HCT116 (cell line): ENCODE data around the gene CTXND1. TPM values are rescaled to one million over a fixed set of nuclear protein-coding genes. Genes with fewer than 3 reads are reported as not detected.

ENCODE experiments used
- ATAC-seq: fragments of 200-7000 bp; cut with Tn5 transposase; 2 replicates; pipeline ENCODE4 v1.9.1; 2020; ENCODE audit warnings: mild to moderate bottlenecking, moderate library complexity
- BruUV-seq: library from RNA; stranded (reverse); fragments of 400-500 nt; replicated peaks from 2 replicates; lab custom pipeline; 2021; lab: Mats Ljungman, UMichigan
- CTCF ChIA-PET: fragments of 300-600 bp; sonication (Branson Sonifier 250); formaldehyde crosslinking; loops from one replicate; lab custom pipeline; 2021; ENCODE audit warnings: antibody characterized with exemption; lab: Charles Lee
- POLR2A ChIA-PET: fragments of 300-600, 350-600 bp; sonication (Branson Sonifier 250); formaldehyde crosslinking; loops from one replicate; lab custom pipeline; 2021; ENCODE audit warnings: antibody characterized with exemption; lab: Charles Lee
- RAD21 ChIA-PET, 2 experiments: fragments of 300-600 bp; sonication (Branson Sonifier 250); formaldehyde crosslinking; loops; one replicate each; lab custom pipeline; 2023; ENCODE audit warnings: low total read pairs in 2 of 2; ENCODE audit not compliant: uncharacterized antibody in 2 of 2, unreplicated experiment in 2 of 2, low non-redundant PET in 1 of 2; lab: Charles Lee
- DNase-seq: peaks from one replicate; pipeline ENCODE4 v3.0.0-alpha.2; 2010; ENCODE audit warnings: low read depth, low spot score
- H2AFZ ChIP-seq: fragments of 200-600 bp; shearing (Covaris generic), sonication (generic); 2 replicates; pipeline ENCODE4 v1.6.1; 2017; ENCODE audit warnings: low read depth, mixed run types, mixed read lengths, antibody characterized with exemption, low read length; ENCODE audit not compliant: poor library complexity, severe bottlenecking
- H3K27ac ChIP-seq: 2 replicates; pipeline ENCODE4 v1.5.1; 2012; ENCODE audit warnings: low read depth, low read length
- H3K27me3 ChIP-seq: fragments of 200-600 bp; sonication (generic); 2 replicates; pipeline ENCODE4 v1.6.1; 2016; ENCODE audit warnings: mixed run types, low read length, mixed read lengths; ENCODE audit not compliant: insufficient read depth
- H3K36me3 ChIP-seq, 2 experiments: fragments of 200-500 bp in 1 of 2; fragments of 200-600 bp in 1 of 2; sonication (Bioruptor generic) in 1 of 2; sonication (generic) in 1 of 2; 2 replicates each; pipeline versions ENCODE4 v1.5.1 to v1.6.1; 2014 to 2016; ENCODE audit warnings: low read length in 2 of 2, inconsistent platforms in 1 of 2, mixed read lengths in 1 of 2, mixed run types in 1 of 2; ENCODE audit not compliant: insufficient read depth in 2 of 2, control insufficient read depth in 1 of 2
- H3K4me1 ChIP-seq, 2 experiments: fragments of 200-600 bp in 1 of 2; sonication (generic) in 1 of 2; 2 replicates each; pipeline versions ENCODE4 v1.5.1 to v1.6.1; 2012 to 2017; ENCODE audit warnings: low read length in 2 of 2, inconsistent platforms in 1 of 2, mild to moderate bottlenecking in 1 of 2, mixed read lengths in 1 of 2, mixed run types in 1 of 2, moderate library complexity in 1 of 2; ENCODE audit not compliant: insufficient read depth in 2 of 2, control insufficient read depth in 1 of 2
- H3K4me2 ChIP-seq: fragments of 200-600 bp; sonication (generic); 2 replicates; pipeline ENCODE4 v1.6.1; 2017; ENCODE audit warnings: mixed run types, low read length, mixed read lengths
- H3K4me3 ChIP-seq, 2 experiments: fragments of 200-600 bp in 1 of 2; sonication (generic) in 1 of 2; replicated peaks in 1 of 2; 2 replicates each; pipeline ENCODE4 v1.5.1; 2011 to 2016; ENCODE audit warnings: low read length in 2 of 2, control low read depth in 1 of 2, low read depth in 1 of 2, mild to moderate bottlenecking in 1 of 2, mixed read lengths in 1 of 2, mixed run types in 1 of 2
- H3K79me2 ChIP-seq: fragments of 200-600 bp; sonication (generic); 2 replicates; pipeline ENCODE4 v1.6.1; 2017; ENCODE audit warnings: mild to moderate bottlenecking, mixed run types, low read length, moderate library complexity, mixed read lengths; ENCODE audit not compliant: insufficient read depth
- H3K9ac ChIP-seq: fragments of 200-600 bp; sonication (generic); 2 replicates; pipeline ENCODE4 v1.6.1; 2016; ENCODE audit warnings: low read length, mixed read lengths
- H3K9me2 ChIP-seq: fragments of 200-600 bp; sonication (generic), shearing (Covaris generic); 2 replicates; pipeline ENCODE4 v1.6.1; 2017; ENCODE audit warnings: mixed run types, mild to moderate bottlenecking, moderate library complexity; ENCODE audit not compliant: insufficient read depth
- H3K9me3 ChIP-seq, 2 experiments: fragments of 200-500 bp in 1 of 2; fragments of 200-600 bp in 1 of 2; sonication (Bioruptor generic) in 1 of 2; sonication (generic) in 1 of 2; 2 replicates each; pipeline ENCODE4 v1.6.1; 2014 to 2017; ENCODE audit warnings: low read length in 2 of 2, mixed read lengths in 2 of 2, inconsistent platforms in 1 of 2, low read depth in 1 of 2, mild to moderate bottlenecking in 1 of 2, mixed run types in 1 of 2, moderate library complexity in 1 of 2; ENCODE audit not compliant: control insufficient read depth in 1 of 2, insufficient read depth in 1 of 2
- H4K20me1 ChIP-seq: fragments of 200-600 bp; sonication (generic), shearing (Covaris generic); 2 replicates; pipeline ENCODE4 v1.6.1; 2017; ENCODE audit warnings: mixed run types, mild to moderate bottlenecking, moderate library complexity; ENCODE audit not compliant: insufficient read depth
- CEBPB ChIP-seq: IDR thresholded peaks from 2 replicates; pipeline ENCODE4 v1.6.1; 2012; ENCODE audit warnings: low read depth
- CTCF ChIP-seq, 3 experiments: fragments of 200-600 bp in 1 of 3; sonication (generic) in 1 of 3; IDR thresholded peaks in 2 of 3; conservative IDR thresholded peaks in 1 of 3; 2 replicates each; pipeline ENCODE4 v1.5.1; 2012 to 2017; ENCODE audit warnings: low read depth in 2 of 3, low read length in 2 of 3, antibody characterized with exemption in 1 of 3, borderline replicate concordance in 1 of 3, control low read depth in 1 of 3, mild to moderate bottlenecking in 1 of 3, mixed read lengths in 1 of 3, mixed run types in 1 of 3, moderate library complexity in 1 of 3; ENCODE audit not compliant: insufficient read depth in 1 of 3
- EZH2 ChIP-seq: fragments of 200-600 bp; sonication (generic); IDR thresholded peaks from 2 replicates; pipeline ENCODE4 v1.6.1; 2017; ENCODE audit warnings: antibody characterized with exemption, mixed run types
- MAX ChIP-seq: IDR thresholded peaks from 2 replicates; pipeline ENCODE4 v1.6.1; 2012
- RAD21 ChIP-seq: IDR thresholded peaks from 2 replicates; pipeline ENCODE4 v1.6.1; 2012; ENCODE audit warnings: low read depth, mild to moderate bottlenecking
- REST ChIP-seq: IDR thresholded peaks from 2 replicates; pipeline ENCODE4 v1.6.1; 2012; ENCODE audit warnings: low read depth
- SIN3A ChIP-seq: IDR thresholded peaks from 2 replicates; pipeline ENCODE4 v1.6.1; 2012; ENCODE audit warnings: low read depth
- SP1 ChIP-seq: IDR thresholded peaks from 2 replicates; pipeline ENCODE4 v1.6.1; 2012; ENCODE audit warnings: low read depth
- ZBTB33 ChIP-seq: IDR thresholded peaks from 2 replicates; pipeline ENCODE4 v1.6.1; 2011; ENCODE audit warnings: mild to moderate bottlenecking, low read length, moderate library complexity; ENCODE audit not compliant: insufficient replicate concordance; ENCODE audit errors: extremely low read depth
- intact Hi-C: fragments of 100-400 bp; cut with micrococcal nuclease; formaldehyde crosslinking; loops from 2 replicates; pipeline ENCODE4 v1.10.0; 2022
- total RNA-seq: library from RNA; stranded (reverse); gene quantifications from one replicate; pipeline ENCODE4 v1.2.1, GENCODE V29; 2021; ENCODE audit not compliant: unreplicated experiment

The CTXND1 gene
- total RNA-seq, 1 experiment from 2014 or later, result not detected

GRCh38 chr15:80163217-80163616 lies 88.8 kb downstream of the CTXND1 start:
- 0 out of 4 replicates have a peak, but pooled peaks cover 0 to 2% of the 10 kb centered on the region in 2 experiments for H3K36me3 ChIP-seq
- H3K79me2 ChIP-seq, result no peaks in the 10 kb centered on the region
- ChIA-PET RAD21 (no interaction called here), POLR2A (no interaction called here), CTCF (no interaction called here)
- DNase-seq (no peak), ATAC-seq (no peak)
- H3K27ac ChIP-seq, result no peak overlapping the region
- peaks cover 0 to 6% of the 10 kb centered on the region in 2 experiments; a peak in 1 of 4 replicates for H3K4me1 ChIP-seq
- no peaks in the 10 kb centered on the region for H4K20me1 ChIP-seq
- H3K4me3 ChIP-seq, result no peak overlapping the region
- H3K4me2 ChIP-seq, result no peak overlapping the region
- no peak overlapping the region for H2AFZ ChIP-seq
- H3K27me3 ChIP-seq, result no peaks in the 10 kb centered on the region
- no peaks in the 10 kb centered on the region for H3K9me3 ChIP-seq
- BruUV-seq, result no TSS peak
- no peaks in the 10 kb centered on the region for H3K9me2 ChIP-seq
- TF ChIP-seq ZBTB33 (no peak), SP1 (no peak), MAX (no peak), REST (no peak), EZH2 (no peak), RAD21 (no peak), CTCF (IDR thresholded peaks at IDR 0.05 in 2 of 3, conservative IDR thresholded peaks at IDR 0.05 in 1 of 3; ENCODE audit: borderline replicate concordance in 1 of 3, insufficient read depth in 1 of 3, low read depth in 2 of 3, low read length in 2 of 3) (no peak), SIN3A (no peak), CEBPB (no peak)
- H3K9ac ChIP-seq, result no peak overlapping the region
- intact Hi-C loops, result no loop called here
